C4-2B (cell line): ENCODE results near the gene FADS2.

Experiments
- H3K27ac ChIP-seq: fragments of 450-650 bp; 2 replicates; pipeline ENCODE4 v1.5.1; 2017
- CTCF ChIP-seq: fragments of 450-650 bp; conservative IDR thresholded peaks from 2 replicates; pipeline ENCODE4 v1.5.1; 2017; ENCODE audit warnings: mild to moderate bottlenecking
- ZFX ChIP-seq: fragments of 450-650 bp; IDR thresholded peaks from 2 replicates; pipeline ENCODE4 v1.6.1; 2017

Gene FADS2

GRCh38 chr11:61899146-61899841 is 71.2 kb downstream of the FADS2 start:
- H3K27ac ChIP-seq, result no peak overlapping the region
- peak; percentile 99 for TF ChIP-seq CTCF
- no peak for TF ChIP-seq ZFX

GRCh38 chr11:61900251-61900650 is 72.2 kb downstream of the FADS2 start:
- no peak overlapping the region for H3K27ac ChIP-seq
- TF ChIP-seq ZFX (no peak), CTCF (no peak)

GRCh38 chr11:61901397-61901796 is 73.3 kb downstream of the FADS2 start:
- no peak for TF ChIP-seq CTCF
- no peak for TF ChIP-seq ZFX
- H3K27ac ChIP-seq, result no peak overlapping the region

- TF ChIP-seq CTCF, result no peak
- TF ChIP-seq ZFX, result no peak
- no peak overlapping the region for H3K27ac ChIP-seq
Observed at GRCh38 chr11:61902313-61902712, 74.2 kb downstream of the FADS2 start.

- no peak overlapping the region for H3K27ac ChIP-seq
- TF ChIP-seq CTCF, result no peak
- no peak for TF ChIP-seq ZFX
Observed at GRCh38 chr11:61903845-61904244, 75.7 kb downstream of the FADS2 start.

GRCh38 chr11:61904539-61905048 is 76.5 kb downstream of the FADS2 start:
- H3K27ac ChIP-seq, result no peak overlapping the region
- TF ChIP-seq ZFX (no peak), CTCF (no peak)

GRCh38 chr11:61905067-61905696 is 77.1 kb downstream of the FADS2 start:
- no peak overlapping the region for H3K27ac ChIP-seq
- TF ChIP-seq ZFX (no peak), CTCF (no peak)
